Activated CD4-positive, CD25-positive, alpha-beta regulatory T cell treated with anti-CD3 and anti-CD28 coated beads, Interleukin-2, amount 50 U/mL, for 24 hours (primary cell): ENCODE data around the gene SLC2A11.
A peak's percentile ranks its signal among the peaks of the same experiment; 100 is the strongest.

Source experiments
- ATAC-seq, 2 donors: fragments of 150-1000 bp; cut with Tn5 transposase; one replicate each; pipeline ENCODE4 v1.10.0; 2021; ENCODE audit warnings: mild to moderate bottlenecking in 1 of 2, moderate library complexity in 1 of 2

The SLC2A11 gene, protein sequence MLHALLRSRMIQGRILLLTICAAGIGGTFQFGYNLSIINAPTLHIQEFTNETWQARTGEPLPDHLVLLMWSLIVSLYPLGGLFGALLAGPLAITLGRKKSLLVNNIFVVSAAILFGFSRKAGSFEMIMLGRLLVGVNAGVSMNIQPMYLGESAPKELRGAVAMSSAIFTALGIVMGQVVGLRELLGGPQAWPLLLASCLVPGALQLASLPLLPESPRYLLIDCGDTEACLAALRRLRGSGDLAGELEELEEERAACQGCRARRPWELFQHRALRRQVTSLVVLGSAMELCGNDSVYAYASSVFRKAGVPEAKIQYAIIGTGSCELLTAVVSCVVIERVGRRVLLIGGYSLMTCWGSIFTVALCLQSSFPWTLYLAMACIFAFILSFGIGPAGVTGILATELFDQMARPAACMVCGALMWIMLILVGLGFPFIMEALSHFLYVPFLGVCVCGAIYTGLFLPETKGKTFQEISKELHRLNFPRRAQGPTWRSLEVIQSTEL

DNA sequence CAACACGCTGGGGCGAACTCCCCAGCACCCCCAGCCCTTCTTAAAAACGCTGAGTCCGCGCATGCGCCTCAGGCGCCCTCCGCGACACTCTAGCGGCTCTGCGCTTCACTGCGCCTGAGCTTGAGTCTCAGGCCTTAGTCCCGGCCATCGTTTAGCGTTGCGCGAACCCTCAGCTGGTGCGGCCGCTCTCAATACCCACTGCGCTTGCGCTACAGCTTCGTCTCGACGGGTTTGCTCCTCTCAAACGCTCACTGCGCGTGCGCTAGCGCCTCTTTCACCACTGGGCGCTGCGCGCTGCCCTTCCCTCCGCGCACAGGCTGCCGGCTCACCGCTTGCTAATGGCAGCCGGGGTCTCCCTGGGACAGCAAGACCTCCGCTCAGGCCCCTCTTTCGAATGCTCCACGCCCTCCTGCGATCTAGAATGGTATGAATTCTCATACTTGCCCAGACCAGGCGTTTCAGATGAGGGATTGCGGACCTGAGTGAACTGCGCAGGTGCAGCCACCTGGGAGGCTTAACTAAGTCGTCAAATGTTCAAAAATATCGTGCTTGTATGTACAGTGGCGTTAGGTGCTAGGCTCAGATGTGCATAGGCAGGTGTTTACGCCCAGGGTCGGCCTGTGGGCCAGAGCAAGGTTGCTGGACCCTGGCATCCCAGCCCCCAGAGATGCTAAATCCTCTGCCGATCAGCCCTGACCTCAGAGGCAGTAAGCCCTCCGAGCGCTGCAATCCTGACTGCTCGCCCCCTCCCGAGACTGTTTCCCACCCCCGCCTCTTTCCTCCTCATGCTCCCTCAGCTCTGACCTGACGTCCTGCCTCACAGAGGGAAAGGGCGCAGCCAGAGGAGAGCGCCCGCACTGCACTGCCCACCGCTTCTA lies at the start of gene SLC2A11:
Gene SLC2A11 (plus strand): TSS at position 270 of the 878 bp plus-strand sequence. CDS start 125 bp downstream, at position 395.
- ATAC-seq: peak; percentile 97

DNA sequence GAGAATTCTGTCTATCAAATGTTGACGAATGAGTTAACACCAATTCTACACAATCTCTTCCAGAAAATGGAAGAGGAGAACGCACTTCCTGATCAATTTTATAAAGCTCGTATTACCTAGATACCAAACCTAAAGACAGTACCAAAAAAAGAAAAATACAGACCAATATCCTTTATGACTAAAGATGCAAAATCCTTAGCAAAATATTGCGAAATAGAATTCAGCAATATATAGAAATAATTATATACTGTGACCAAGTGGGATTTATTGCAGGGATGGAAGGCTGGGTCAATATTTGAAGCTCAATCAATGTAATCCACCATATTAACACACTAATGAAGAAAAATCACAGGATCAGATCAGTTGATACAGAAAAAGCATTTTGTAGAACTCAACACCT lies 45.3 kb upstream of the SLC2A11 start:
- ATAC-seq: no peak

DNA sequence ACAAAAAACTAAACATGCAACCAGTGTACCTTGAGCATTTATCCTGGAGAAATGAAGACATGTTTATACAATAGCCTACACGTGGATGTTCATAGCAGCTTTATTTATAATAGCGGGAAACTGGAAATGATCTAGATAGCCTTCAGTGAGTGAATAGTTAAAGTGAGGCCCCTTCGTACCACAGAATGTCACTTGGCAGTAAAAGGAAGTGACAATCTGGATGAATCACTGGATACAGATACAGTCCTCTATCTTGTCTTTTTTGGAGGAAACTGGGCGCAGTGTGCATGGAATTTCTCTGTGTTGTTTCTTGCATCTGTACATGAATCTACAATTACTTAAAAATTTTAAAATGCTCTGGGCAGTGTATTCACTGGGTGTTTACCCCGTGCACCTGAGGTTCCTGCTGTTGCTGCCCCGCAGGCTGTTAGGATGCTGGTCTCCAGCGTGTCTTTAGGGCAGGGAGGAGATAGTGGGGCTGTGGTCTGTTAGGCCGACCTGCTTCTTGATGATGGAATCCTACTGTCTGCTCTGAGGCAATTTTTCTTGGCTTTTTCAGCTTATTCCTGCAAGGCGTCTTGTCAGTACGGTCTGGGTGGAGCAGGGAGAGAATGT lies 42.0 kb upstream of the SLC2A11 start:
- no peak for ATAC-seq

DNA sequence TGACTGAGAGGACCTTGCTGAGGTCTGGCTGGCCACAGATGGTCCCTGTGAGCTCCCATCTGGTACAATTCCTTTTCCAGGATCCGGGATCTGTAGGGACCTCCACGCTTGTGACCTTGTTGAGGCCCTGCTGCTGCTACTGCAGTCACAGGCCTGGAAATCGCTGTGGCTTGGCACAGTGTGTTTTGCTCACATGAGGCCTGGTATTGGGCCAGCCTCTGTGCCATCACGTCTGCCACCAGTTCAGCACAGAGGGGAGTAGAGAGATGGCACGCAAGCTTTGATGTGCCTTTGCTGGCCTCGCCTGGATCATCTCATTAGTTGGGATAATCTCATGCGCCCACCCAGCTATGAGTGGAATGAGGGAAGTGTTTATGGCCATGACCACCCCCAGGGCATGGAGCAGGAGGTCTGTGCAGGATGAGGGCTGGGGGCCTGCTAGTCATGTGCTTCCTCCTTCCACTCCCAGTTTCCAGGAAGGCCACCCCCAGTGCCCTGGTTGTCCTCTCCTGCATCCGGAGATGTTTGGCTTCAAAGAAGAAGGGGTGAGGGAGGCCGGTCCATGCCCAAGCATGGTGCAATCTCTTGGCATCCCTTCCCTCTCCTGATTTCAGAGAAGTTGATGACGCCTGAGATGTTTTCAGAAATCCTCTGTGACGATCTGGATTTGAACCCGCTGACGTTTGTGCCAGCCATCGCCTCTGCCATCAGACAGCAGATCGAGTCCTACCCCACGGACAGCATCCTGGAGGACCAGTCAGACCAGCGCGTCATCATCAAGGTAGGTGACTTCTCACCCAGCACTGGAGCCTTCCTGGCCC lies 41.3 kb upstream of the SLC2A11 start:
- ATAC-seq: no peak

DNA sequence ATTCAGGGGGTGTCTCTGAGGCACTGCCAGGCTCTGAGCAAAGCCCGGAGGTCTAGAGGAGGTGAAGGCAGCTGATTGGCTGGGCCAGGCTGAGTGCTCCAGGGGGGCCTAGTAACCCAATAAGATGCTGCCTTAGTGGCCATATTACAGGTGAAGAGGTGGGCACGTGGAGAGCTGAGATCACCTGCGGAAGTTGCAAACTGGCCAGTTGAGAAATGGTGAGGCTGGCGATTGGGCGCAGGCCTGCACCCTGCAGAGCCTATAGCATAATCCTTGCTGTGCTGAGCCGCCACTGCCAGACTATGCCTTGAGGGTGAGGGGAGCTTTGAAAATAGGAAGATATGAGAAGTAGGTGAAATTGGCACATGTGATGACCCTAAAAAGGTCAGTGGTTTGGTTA lies 40.5 kb upstream of the SLC2A11 start:
- ATAC-seq: no peak

DNA sequence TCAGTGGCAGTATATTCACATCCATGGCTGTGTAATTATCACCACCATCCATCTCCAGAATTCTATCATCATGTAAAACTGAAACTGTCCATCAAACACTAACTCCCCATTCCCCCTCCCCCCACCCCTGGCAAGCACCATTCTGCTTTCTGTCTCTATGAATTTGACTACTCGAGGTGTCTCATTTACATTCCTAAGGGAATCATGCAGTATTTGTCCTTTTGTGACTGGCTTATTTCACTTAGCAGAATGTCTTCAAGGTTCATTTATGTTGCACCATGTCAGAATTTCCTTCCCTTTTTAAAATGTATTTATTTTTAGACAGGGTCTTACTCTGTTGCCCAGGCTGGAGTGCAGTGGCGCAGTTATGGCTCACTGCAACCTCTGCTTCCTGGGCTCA lies 39.1 kb upstream of the SLC2A11 start:
- ATAC-seq: no peak

DNA sequence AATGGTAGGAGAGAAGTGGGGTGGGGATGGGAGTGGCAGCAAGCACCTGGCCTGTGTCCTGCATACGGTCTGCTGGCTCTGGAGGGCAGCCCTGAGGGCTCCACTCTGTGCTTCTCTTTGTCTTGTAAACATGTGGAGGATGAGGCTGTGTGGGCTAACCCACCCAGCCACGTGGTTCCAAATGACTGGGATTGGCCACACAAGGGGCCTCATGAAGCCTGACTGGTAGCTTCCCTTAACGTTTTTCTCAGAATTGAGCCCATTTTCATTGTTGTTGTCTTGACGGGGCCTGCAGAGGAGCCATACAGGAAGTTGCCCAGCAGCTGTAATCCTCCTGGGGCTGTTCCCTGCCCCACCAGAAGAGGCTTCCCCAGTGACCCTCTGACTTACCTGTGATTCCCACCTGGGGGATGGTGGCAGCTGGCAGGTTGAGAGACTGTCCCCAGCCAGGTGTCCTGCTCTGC lies 36.9 kb upstream of the SLC2A11 start:
- ATAC-seq: peak in 1 of 2 donors; percentile 56

DNA sequence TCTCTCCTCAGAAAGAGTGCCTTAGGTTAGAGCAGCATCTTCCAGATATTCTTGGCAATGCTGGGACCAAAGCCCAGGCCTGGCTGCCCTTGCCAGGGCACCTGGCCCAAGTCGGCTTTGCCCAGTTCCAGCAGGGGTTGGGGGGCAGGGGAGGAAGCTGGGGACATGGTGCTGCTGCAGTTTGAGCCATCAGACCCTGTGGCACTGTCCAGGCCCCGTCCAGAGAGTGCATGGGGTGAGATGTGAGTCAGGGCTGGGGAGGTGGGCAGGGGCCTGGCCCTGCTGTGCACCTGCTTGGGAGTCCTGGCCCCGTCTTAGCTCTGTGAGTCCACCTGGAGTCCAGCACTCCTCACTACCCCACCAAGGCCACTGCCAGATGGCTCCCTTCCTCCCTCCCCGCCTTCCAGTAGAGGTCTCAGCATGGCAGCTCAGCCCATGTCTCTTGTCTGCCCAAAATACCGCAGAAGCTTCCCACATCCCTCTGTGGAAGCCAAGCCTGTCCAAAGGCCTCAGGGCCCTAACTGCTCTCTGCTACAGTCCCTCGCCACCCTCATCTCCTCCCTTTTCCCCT lies 35.5 kb upstream of the SLC2A11 start:
- ATAC-seq: no peak

DNA sequence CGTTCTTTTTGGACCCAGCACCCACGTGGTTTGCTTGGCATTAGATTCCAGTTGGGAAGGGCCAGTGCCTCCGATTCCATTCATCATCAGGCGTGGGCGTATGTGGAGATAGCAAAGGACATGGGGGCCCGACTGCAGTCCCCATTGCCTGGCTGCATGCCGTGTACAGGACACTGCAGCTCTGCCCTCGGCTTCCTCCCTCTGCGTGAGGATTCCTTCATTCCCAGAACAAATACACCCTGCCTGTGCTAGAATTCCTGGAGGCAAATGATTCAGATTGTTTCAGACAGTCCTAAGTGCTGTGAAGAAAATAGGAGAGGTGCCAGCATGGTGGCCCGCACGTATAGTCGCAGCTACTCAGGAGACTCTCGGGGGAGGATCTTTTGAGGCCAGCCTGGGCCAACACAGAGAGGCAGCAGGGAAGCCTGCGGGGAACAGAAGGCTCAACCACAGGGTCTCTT lies 34.3 kb upstream of the SLC2A11 start:
- no peak for ATAC-seq

DNA sequence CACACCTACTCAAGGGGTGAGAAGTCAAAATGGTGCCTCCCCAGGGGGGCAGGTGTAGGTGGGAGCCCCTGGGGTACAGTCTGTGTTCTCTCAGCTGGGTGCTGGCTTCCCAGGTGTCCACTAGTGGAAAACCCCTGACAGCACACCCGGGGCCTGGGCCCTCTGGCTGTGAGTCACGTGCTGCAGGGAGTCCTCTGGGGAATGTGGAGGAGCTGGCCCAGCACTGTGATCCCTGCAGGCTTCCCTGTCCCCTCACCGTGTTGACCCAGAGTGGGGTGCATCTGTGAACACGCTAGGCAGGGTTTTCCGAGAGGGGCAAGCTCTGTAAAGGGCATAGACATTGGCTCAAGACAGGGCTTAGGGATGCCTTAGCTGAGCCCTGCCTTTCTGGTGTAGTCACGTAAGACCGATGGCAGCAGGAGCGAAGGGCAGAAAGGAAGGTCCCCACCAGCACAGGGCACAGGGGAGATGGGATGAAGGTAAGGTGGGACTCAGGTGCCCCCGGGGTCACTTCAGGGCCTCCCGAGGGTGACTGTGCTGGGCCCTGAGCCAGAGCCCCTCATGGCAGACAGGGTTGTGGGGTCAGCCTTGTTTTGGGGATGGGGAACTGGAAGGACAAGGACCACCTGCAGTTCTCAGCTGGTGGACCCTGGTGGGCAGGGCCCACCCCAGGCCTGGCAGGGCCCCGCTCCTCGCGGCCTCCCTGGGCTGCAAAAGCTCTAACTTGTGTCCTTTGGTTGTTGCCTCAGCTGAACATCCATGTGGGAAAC lies 33.0 kb upstream of the SLC2A11 start:
- ATAC-seq: no peak

DNA sequence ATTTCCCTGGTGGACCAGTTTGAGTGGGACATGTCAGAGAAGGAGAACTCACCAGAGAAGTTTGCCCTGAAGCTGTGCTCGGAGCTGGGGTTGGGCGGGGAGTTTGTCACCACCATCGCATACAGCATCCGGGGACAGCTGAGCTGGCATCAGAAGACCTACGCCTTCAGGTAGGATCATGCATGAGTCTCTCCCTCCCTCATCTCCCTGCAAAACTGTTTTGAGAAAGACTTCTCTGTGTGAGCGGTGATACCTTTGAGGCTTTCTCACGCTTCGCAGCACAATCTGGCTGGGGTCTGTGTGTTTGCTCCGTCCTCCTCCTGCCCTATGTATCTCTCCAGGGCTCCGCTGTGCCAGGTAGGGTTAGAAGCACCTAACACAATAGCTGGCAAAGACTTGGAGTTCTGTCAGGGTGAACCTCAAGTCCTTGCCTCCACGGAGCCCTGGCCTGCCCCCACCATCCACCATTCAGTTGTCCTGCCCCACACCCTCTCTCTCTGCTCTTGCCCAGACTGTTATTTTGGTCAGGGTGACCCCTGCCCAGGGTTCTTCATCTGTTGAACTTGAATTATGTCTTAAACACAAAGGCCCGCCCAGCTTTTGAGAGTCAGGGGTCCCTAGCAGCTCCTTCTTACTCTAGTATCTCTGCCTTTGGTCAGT lies 32.3 kb upstream of the SLC2A11 start:
- no peak for ATAC-seq

DNA sequence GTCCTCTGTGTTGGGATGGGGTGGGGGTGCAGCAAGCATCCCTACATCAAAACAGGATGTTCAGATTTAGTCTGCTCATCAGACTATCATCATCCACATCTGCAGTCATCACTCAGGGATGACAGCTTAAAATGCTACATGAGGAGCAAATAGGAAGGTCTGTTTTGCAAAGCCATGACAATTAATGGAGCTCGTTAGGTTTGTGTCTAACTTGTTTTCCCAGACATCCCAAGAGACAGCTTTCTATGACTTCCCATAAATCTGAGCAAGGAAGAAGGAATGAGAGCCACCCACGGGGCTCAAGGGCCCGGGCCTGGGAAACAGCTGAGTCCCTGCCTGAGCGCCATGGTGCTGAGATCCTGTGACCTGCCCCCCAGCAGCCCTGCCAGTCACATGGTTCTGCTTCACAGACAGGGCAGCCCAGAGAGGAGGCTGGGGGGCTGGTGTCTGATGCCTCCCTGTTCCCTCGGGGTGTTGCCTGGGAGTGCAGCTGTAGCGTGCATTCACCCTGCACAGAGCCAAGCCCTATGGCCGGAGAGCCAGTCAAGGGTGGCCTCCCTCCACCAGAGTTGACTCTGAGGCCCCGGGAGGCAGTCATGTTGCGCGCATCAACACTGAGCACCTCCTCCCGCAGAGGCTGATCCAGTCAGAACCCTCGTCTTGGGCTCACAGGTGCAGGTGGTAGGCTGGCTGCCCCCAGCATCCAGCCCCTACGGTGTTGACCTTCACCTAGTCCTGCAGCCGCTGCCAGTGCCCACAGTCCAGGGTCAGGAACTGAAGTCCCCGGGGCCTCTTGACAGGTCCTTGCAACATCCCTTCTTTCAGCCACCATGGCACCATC lies 30.9 kb upstream of the SLC2A11 start:
- ATAC-seq: no peak

DNA sequence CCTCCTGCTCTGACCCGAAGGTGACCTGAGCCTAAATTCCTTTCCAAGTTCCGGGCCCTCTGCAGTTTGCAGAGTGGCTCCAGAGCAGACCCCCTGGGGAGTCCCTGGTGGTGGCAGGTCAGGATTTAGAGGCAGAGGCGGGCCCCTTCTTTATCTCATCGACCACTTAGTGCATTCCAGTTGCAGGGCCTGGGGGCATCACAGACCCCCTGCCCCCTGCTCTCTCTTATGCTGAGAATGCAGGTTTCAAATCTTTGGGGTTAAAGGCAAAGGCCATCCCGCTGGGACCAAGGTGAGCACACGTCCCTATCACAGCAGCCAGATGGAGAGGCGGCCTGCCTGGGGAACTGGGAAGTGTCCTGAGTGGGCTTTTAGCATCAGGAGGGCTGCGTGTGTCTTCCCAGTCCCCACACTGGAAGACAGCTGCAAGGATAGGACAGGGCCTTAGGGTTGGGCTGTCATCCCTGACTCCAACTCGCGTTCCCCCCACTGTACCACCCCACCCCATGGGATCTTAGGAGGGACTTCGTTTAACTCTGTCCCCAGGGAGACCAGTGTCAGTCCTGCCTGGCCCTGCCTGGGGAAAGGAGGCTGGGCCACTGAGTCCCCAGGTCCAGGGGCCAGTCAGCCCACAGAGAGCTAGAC lies 30.2 kb upstream of the SLC2A11 start:
- ATAC-seq: no peak

DNA sequence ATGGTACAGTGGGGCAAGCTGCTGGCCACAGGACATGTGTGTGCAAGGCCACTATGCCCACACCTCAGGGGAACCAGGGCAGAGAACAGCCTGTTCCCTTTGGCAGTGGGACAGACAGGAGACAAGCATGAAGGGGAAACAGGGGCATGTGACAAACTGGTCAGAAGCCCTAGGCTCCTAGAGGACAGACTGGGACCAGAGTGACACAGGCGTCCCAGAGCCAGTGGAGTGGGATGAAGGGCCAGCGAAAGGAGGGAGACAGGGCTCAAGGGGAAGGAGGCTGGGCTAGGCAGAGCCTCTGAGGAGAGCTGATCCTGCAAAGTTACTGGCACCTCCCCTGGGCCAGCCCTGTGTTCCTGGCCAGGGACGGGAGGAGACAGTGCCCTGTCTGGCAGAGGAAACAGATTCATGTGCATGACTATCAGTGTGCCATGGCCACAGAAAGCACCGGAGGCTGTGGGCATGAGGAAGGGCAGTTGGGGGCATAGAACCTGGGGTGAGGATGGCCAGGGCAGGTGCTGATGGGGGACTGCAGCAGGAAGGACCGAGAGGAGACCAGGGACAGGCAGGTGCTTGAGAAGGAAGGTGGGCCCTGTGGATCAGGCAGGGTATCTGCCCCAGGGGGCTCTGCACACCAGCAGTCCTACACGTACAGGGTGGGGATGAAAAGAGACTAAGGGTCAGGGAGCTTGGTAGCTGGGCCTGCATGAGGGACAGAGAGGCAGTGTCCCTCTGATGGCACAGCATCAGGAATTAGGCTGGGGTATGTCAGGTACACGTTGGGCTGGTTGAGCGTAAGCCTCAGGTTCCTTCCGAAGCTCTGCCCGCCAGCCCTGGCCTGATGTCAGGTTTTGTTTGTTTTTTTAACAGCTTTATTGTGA lies 28.6 kb upstream of the SLC2A11 start:
- ATAC-seq: no peak

DNA sequence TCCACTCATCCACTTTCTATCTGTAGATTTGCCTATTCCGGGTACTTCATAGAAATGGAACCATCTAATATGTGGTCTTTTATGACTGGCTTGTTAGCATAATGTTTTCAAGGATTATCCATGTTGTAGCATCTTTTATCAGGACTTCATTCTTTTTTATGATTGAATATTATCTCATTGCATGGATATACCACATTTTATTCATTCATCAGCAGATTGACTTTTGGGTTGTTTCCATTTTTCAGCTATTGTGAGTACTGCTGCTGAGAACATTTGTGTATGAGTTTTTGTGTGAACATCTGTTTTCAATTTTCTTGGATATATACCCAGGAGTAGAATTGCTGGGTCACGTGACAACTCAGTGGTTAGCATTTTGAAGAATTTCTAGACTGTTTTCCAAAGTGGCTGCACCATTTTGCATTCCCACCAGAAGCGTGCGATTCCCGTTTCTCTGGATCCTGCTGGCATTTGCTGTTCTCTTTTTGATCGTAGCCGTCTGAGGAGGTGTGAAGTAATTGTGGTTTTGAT lies 27.8 kb upstream of the SLC2A11 start:
- no peak for ATAC-seq

DNA sequence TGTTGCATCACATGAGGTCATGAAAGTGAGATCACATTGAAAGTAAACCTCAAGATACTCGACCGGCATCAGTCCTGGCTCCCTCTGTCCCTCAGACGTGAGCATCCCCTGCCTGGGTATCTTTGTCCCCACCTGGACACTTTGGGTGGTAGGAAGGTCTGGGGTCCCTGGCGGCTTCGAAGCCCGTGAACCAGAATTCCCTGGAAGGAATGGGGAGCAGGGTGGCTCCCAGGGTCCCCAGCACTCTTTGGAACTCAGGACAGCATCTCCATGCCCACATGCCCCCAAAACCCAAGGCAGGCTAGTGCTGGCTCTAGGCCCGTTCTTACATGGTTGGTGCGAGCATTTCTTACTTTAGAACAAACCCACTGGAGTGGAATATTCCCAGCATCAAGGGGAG lies 26.4 kb upstream of the SLC2A11 start:
- ATAC-seq: no peak

DNA sequence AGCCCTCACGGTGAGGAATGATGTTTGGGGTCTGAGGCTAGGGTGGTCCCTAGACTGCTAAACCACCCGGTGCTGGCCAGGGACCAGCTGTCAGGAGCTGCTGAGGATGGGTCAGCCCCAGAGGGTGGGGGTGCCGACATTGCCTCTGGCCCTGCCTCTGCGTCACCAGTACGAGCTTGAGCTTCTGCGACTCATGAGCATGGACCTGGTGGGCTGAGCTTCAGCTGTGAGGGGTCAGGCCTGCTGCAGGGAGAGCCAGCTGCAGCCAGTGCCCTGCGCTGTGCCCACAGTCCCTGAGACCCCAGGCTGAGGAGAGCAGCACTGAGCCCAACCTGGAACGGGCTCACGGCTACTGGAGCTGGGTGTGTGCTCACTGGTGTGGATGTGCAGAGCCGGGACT lies 25.9 kb upstream of the SLC2A11 start:
- no peak for ATAC-seq
